ENCODE results near the gene CRLF1. TPM values are rescaled to one million over a fixed set of nuclear protein-coding genes. Genes with fewer than 3 reads are reported as not detected.

CRLF1 gene
- total RNA-seq, 1 experiment from 2014 or later = not detected

GRCh38 chr19:18543814-18544475, 62.7 kb downstream of the CRLF1 start:
- Histone ChIP-seq H3K4me1 (ENCODE audit: low read length) (peaks cover 17% of the 10 kb centered on the region), H3K9me3 (ENCODE audit: low read length) (no peaks in the 10 kb centered on the region), H3K27me3 (ENCODE audit: low read length) (no peaks in the 10 kb centered on the region), H3K79me2 (ENCODE audit: low read length) (peaks cover 18% of the 10 kb centered on the region), H3K4me2 (ENCODE audit: low read depth, low read length, poor library complexity, severe bottlenecking) (peak overlapping the region; percentile 76), H3K36me3 (ENCODE audit: insufficient read depth, low read length) (peaks cover 6% of the 10 kb centered on the region; the same call in 1 of the 2 replicates), H3K4me3 (ENCODE audit: low read length) (peak overlapping the region; percentile 63), H3K9ac (ENCODE audit: low read length) (peak overlapping the region; percentile 67), H3K27ac (ENCODE audit: low read length) (no peak overlapping the region), H3K9me2 (replicated peaks; ENCODE audit: insufficient read depth, low read length) (no peaks in the 10 kb centered on the region), H4K20me1 (ENCODE audit: insufficient read depth, low read depth, low read length) (no peaks in the 10 kb centered on the region), H2AFZ (ENCODE audit: low read length) (peak overlapping the region; percentile 75; the same call in 1 of the 2 replicates)
- DNase-seq = peak; percentile 87

Small RNA genes within 50 kb of the gene (small RNA-seq; reads per million reads assigned to genes)
- gene RN7SL155P = not detected

Other genes starting within 250 kb of the CRLF1 start
- 0.97 TPM in 1 of 2 replicates, not detected in the other for gene GDF15, start 220.6 kb downstream of the CRLF1 start, total RNA-seq (2014; rRNA removed; shearing (Covaris generic); ENCODE audit: low replicate concordance)
- gene LRRC25, start 209.2 kb downstream of the CRLF1 start, total RNA-seq (2014; rRNA removed; shearing (Covaris generic); ENCODE audit: low replicate concordance) = 1.6 and 2.2 TPM in 2 replicates
- 22.5 and 73.2 TPM in 2 replicates for gene SSBP4, start 187.4 kb downstream of the CRLF1 start, total RNA-seq (2014; rRNA removed; shearing (Covaris generic); ENCODE audit: low replicate concordance)
- gene ISYNA1, start 168.7 kb downstream of the CRLF1 start, total RNA-seq (2014; rRNA removed; shearing (Covaris generic); ENCODE audit: low replicate concordance) = 4.1 and 10.0 TPM in 2 replicates
- gene ELL, start 84.7 kb downstream of the CRLF1 start, total RNA-seq (2014; rRNA removed; shearing (Covaris generic); ENCODE audit: low replicate concordance) = 10.9 and 14.8 TPM in 2 replicates
- gene FKBP8, start 63.2 kb downstream of the CRLF1 start, total RNA-seq (2014; rRNA removed; shearing (Covaris generic); ENCODE audit: low replicate concordance) = 92.6 and 255 TPM in 2 replicates
- gene KXD1, start 48.9 kb downstream of the CRLF1 start, total RNA-seq (2014; rRNA removed; shearing (Covaris generic); ENCODE audit: low replicate concordance) = 103 and 128 TPM in 2 replicates
- 881 and 1,597 TPM in 2 replicates for gene UBA52, start 34.9 kb downstream of the CRLF1 start, total RNA-seq (2014; rRNA removed; shearing (Covaris generic); ENCODE audit: low replicate concordance)
- 45.7 and 76.8 TPM in 2 replicates for gene REX1BD, start 18.0 kb downstream of the CRLF1 start, total RNA-seq (2014; rRNA removed; shearing (Covaris generic); ENCODE audit: low replicate concordance)
- gene TMEM59L, start 6.1 kb upstream of the CRLF1 start, total RNA-seq (2014; rRNA removed; shearing (Covaris generic); ENCODE audit: low replicate concordance) = 0.43 and 2.5 TPM in 2 replicates
- gene KLHL26, start 30.2 kb upstream of the CRLF1 start, total RNA-seq (2014; rRNA removed; shearing (Covaris generic); ENCODE audit: low replicate concordance) = 3.7 and 4.0 TPM in 2 replicates
- gene CRTC1, start 76.9 kb upstream of the CRLF1 start, total RNA-seq (2014; rRNA removed; shearing (Covaris generic); ENCODE audit: low replicate concordance) = 3.7 and 5.5 TPM in 2 replicates
- not detected in 2 replicates for gene COMP, start 184.5 kb upstream of the CRLF1 start, total RNA-seq (2014; rRNA removed; shearing (Covaris generic); ENCODE audit: low replicate concordance)
- 30.6 and 85.5 TPM in 2 replicates for gene UPF1, start 225.2 kb upstream of the CRLF1 start, total RNA-seq (2014; rRNA removed; shearing (Covaris generic); ENCODE audit: low replicate concordance)

Measured in Karpas-422 (cell line).